ENCODE measurements around the gene DGKQ.

DGKQ gene

DNA sequence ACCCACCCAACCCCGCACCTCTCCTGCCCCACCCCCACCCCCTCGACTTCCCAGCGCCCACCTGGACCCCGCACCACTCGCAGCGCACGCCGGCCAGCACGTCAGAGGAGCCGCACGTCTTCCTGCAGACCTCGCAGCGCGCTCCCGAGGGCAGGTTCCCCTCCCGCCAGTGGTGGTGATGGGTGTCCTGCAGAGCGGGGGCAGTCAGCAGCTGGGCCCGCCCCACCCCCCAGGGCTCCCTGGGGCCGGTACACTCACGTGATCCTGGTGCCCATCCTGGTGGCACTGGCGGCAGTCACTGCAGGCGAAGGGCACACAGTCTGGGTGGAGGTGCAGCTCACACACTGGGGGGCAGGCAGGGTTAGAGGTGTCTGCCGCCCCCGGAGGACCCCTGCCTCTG is 5.1 kb downstream of the DGKQ start:
- in situ Hi-C loops (cut with MboI; ENCODE audit: low sequenced_read_pairs, unreplicated experiment), result no loop called here
- DNase-seq (ENCODE audit: low spot score), result no peak
- TF ChIP-seq, protein P1, sequence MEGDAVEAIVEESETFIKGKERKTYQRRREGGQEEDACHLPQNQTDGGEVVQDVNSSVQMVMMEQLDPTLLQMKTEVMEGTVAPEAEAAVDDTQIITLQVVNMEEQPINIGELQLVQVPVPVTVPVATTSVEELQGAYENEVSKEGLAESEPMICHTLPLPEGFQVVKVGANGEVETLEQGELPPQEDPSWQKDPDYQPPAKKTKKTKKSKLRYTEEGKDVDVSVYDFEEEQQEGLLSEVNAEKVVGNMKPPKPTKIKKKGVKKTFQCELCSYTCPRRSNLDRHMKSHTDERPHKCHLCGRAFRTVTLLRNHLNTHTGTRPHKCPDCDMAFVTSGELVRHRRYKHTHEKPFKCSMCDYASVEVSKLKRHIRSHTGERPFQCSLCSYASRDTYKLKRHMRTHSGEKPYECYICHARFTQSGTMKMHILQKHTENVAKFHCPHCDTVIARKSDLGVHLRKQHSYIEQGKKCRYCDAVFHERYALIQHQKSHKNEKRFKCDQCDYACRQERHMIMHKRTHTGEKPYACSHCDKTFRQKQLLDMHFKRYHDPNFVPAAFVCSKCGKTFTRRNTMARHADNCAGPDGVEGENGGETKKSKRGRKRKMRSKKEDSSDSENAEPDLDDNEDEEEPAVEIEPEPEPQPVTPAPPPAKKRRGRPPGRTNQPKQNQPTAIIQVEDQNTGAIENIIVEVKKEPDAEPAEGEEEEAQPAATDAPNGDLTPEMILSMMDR (IDR thresholded peaks at IDR 0.05; ENCODE audit: borderline replicate concordance, control extremely low read depth, extremely low read depth, insufficient read depth, missing control alignments), result no peak

DNA sequence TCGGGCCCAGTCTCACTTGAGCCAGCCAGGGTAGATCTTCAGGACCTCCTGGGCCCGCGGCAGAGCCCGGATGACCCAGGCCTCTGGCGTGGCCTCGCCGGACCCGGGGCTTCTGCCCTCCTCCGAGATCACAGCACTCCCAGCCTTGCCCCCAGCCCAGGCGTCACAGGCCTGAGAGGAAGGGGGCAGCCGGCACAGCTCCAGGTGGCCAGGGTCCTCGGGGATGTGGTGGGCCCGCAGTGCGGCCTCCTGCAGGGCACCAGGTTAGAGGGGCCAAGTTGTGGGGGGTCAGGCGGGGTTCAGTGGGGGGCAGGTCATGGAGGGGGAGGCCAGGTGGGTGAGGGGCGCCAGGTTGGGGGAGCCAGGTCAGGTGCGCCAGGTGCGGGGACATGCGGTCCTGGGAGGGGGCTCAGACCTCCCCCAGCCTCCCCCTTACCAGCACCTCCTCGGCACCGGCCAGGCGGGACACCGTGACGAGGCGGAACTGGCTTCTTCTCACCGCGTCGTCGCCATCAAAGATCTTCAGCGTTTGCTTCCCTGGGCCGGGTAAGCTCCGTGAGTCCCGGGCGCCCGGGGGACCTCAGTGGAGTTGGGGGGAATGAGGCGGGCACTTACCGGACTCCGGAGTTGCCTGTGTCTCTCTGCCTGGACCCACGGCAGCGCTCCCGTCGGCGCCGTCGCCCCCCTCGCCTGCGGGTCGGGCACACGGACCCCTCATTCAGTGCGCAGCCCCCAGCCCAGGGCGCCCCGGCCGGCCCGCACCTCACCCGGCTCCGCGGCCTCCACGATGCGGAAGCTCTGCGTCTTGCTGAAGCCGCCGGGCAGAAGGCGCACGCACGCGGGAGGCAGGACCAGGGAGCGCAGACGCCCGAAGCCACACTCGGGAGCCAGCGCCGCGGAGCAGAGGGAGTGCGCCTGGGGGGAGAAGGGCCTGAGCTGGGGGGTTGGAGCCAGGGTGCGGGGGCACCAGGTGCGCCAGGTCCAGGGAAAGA is 6.0 kb downstream of the DGKQ start:
- no peak for DNase-seq (ENCODE audit: low spot score)
- TF ChIP-seq, protein P1 (IDR thresholded peaks at IDR 0.05; ENCODE audit: borderline replicate concordance, control extremely low read depth, extremely low read depth, insufficient read depth, missing control alignments), result no peak
- in situ Hi-C loops (cut with MboI; ENCODE audit: low sequenced_read_pairs, unreplicated experiment), result no loop called here

DNA sequence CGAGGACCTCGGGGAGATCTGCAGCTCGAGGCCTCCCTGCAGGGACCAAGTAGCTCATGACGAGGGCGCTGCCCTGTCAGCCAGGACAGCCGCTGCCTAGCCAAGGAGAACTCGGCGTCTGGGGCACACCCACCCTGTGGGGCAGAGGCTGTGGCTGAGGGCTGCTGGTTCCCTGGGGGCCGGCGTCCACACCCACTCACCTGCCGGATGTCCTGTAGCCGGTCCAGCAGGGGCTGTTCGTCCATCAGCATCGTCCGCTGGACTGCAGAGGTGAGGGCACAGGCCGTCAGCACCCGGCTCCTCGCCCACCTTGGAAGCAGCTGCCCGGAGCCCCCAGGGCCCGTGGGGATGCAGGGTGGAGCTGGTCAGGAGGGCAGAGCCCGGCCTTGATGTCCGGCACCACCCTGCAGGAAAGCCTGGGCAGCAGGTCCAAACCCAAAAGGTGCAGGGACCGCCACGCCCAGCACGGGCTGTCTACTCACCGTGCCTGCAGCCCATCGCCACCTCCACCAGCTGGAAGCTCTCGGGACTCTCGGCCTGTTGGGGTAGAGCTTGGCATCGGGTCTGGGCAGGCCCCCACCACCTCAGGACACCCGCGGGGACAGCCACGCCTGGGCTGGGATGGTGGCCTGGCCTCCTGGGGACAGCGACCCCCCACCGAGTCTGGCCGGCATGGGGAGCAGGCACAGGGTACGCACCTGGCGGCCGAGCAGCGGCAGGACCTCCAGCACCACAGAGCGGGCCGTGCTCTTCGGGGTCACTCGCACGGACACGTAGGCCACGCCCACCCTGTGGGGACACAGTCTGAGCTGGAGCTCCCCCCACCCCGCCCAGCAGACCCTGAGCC is 6.9 kb downstream of the DGKQ start:
- TF ChIP-seq, protein P1 (IDR thresholded peaks at IDR 0.05; ENCODE audit: borderline replicate concordance, control extremely low read depth, extremely low read depth, insufficient read depth, missing control alignments), result no peak
- DNase-seq (ENCODE audit: low spot score), result no peak
- in situ Hi-C loops (cut with MboI; ENCODE audit: low sequenced_read_pairs, unreplicated experiment), result no loop called here

DNA sequence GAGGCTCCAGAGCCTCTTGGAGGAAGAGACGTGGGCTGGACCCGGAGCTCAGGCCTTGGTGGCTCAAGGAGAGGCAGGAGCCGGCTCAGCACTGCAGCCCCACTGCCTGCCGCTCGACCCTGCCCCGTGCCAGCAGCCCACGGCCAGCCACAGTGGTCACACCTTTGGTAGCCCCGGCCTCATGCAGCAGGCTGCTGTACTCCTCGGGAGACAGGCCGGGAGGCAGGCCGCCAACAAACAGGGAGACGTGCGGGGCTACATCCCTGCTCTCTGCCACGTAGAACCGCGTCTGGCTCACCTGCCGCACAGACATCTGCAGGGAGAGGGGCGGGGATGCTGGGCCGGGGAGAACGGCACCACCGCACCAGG is 7.6 kb downstream of the DGKQ start:
- TF ChIP-seq, protein P1 (IDR thresholded peaks at IDR 0.05; ENCODE audit: borderline replicate concordance, control extremely low read depth, extremely low read depth, insufficient read depth, missing control alignments), result no peak
- in situ Hi-C loops (cut with MboI; ENCODE audit: low sequenced_read_pairs, unreplicated experiment), result no loop called here
- DNase-seq (ENCODE audit: low spot score), result no peak

DNA sequence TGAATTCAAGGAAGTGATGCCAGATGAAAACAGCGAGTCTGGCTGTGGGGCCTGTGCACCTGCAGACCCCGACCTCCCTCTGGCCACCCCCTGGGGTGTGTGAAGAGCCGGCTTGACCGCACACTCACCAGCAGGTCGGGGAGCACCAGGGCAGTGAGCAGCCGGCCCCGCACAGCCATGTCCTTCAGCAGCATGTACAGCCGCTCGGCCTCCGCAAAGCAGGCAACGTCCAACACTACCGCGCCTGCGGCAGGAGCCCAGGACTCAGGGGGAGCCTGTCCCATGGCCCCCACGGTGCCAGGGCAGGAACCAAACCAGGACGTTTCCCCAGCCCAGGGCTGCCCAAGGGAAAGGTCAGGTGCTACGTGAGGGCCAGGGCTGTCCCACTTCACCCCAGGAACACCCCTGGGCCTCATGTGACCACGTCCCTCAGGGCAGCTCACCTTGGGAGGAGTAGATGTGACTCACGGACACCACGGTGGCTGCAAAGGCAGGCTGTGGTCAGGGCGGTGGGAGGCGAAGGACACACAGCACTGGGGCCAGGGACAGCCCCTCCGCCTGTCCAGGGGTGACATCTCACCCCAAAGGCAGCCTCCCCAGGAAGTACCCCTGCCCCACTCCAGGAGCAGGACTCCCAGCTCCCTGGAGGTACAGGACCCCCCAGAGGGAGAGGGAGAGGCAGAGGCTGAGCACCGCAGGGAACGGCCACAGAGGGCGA is 8.2 kb downstream of the DGKQ start:
- in situ Hi-C loops (cut with MboI; ENCODE audit: low sequenced_read_pairs, unreplicated experiment), result no loop called here
- DNase-seq (ENCODE audit: low spot score), result no peak
- TF ChIP-seq, protein P1 (IDR thresholded peaks at IDR 0.05; ENCODE audit: borderline replicate concordance, control extremely low read depth, extremely low read depth, insufficient read depth, missing control alignments), result no peak

All from GM13976 (cell line).